Tibial nerve (tissue), 4 donors: ENCODE measurements around the gene ARHGEF17.

Experiments used
- CTCF ChIP-seq, 5 experiments: fragments of 200-600 bp in 3 of 5; fragments of 450-650 bp in 2 of 5; sonication (generic) in 3 of 5; IDR thresholded peaks; one replicate each; pipeline ENCODE4 v1.5.1; 2016 to 2019; ENCODE audit warnings: antibody characterized with exemption in 5 of 5, mild to moderate bottlenecking in 3 of 5, moderate library complexity in 2 of 5
- EP300 ChIP-seq, 2 donors: sonication (generic); formaldehyde crosslinking; IDR thresholded peaks; one replicate each; pipeline ENCODE4 v1.6.1; 2017; ENCODE audit warnings: antibody characterized with exemption in 2 of 2, mild to moderate bottlenecking in 1 of 2
- POLR2A ChIP-seq, 2 donors: fragments of 450-650 bp; IDR thresholded peaks; one replicate each; pipeline ENCODE4 v1.6.1; 2017; ENCODE audit warnings: antibody characterized with exemption in 2 of 2, mild to moderate bottlenecking in 2 of 2, moderate library complexity in 2 of 2

DNA sequence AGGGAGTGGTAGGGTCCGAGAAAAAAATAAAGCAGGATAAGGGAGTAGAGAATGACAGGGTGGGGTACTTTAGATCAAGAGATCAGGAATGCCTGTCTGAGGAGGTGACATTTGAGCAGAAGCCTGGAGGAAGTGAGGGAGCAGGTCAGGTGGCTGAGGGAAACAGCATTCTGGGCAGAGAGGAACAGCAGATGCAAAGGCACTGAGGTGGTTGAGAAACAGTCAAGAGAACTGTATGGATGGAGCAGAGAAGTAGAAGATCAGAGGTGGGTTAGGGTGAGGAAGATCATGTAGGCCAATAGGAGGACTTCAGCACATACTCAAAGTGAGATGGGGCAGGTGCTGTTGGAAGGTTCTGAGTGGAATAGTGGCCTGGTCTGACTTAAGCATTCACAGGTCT, 8.3 kb downstream of the ARHGEF17 start:
- TF ChIP-seq POLR2A (IDR thresholded peaks at IDR 0.05) (no peak), CTCF (IDR thresholded peaks at IDR 0.05) (no peak), EP300 (IDR thresholded peaks at IDR 0.05) (no peak)
